Measurements from ENCODE around the gene FKBP15. TPM values are rescaled to one million over a fixed set of nuclear protein-coding genes. Genes with fewer than 3 reads are reported as not detected.

Gene FKBP15
- total RNA-seq, 1 donor from 2014 or later, result 26.4 TPM

- Mint-ChIP-seq H3K27ac (ENCODE audit: unreplicated experiment) (no peak overlapping the region), H3K27me3 (ENCODE audit: low read depth, unreplicated experiment) (no peaks in the 10 kb centered on the region), H3K4me3 (ENCODE audit: unreplicated experiment) (no peak overlapping the region), H3K9me3 (ENCODE audit: unreplicated experiment) (no peaks in the 10 kb centered on the region), H3K36me3 (ENCODE audit: low read depth, unreplicated experiment) (peaks cover 19% of the 10 kb centered on the region), H3K4me1 (ENCODE audit: low read depth, unreplicated experiment) (no peaks in the 10 kb centered on the region)
- H3K9me3 ChIP-seq (ENCODE audit: insufficient read depth, low read depth, low read length), result no peaks in the 10 kb centered on the region
- no peak overlapping the region for H3K9ac ChIP-seq (ENCODE audit: low read length)
- no peak overlapping the region for H3K4me3 ChIP-seq (ENCODE audit: insufficient read depth, low read depth, low read length)
- no peaks in the 10 kb centered on the region for H4K20me1 ChIP-seq (ENCODE audit: insufficient read depth, low read length)
- no peaks in the 10 kb centered on the region for H3K4me1 ChIP-seq (ENCODE audit: insufficient read depth, low read length)
- peaks cover 9% of the 10 kb centered on the region for H3K36me3 ChIP-seq (ENCODE audit: insufficient read depth, low read length)
- no peak overlapping the region for H3K4me2 ChIP-seq (ENCODE audit: low read length)
- H3K79me2 ChIP-seq (ENCODE audit: insufficient read depth, low read length), result no peaks in the 10 kb centered on the region
- TF ChIP-seq EZH2 (IDR thresholded peaks at IDR 0.05; ENCODE audit: insufficient read depth, low read length), result no peak
- TF ChIP-seq CTCF (IDR thresholded peaks at IDR 0.05; ENCODE audit: insufficient read depth, low read depth, low read length), result no peak
- no peak overlapping the region for H3K27ac ChIP-seq (ENCODE audit: low read depth, low read length)
- no peak overlapping the region for H2AFZ ChIP-seq (ENCODE audit: low read depth, low read length)
- DNase-seq (ENCODE audit: low read depth), result no peak
- no peak for FAIRE-seq
- no peaks in the 10 kb centered on the region for H3K27me3 ChIP-seq (ENCODE audit: insufficient read depth, low read length)
Observed at GRCh38 chr9:113261917-113262671, 41.0 kb upstream of the FKBP15 start.

DNA sequence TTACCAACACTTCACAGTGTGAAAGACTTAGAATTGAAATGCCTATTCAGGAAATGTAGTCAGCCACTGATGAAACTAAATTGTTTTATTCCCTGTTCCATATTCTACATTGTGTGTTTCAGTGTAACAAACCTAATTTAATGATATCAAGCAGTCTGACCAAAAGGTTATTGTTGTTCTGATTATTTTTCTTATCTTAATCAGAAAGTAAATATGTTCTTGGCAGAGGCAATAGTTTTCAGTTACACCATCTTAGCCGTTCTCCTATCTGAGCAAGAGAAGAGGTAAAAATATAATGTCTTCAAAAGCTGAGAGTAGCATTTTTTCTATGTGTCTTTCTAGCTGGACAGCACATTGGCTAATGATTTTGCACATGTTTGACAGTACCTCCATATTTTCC, 37.2 kb upstream of the FKBP15 start:
- no peaks in the 10 kb centered on the region for H3K27me3 ChIP-seq (ENCODE audit: insufficient read depth, low read length)
- no peaks in the 10 kb centered on the region for H3K79me2 ChIP-seq (ENCODE audit: insufficient read depth, low read length)
- H3K27ac ChIP-seq (ENCODE audit: low read depth, low read length), result no peak overlapping the region
- no peaks in the 10 kb centered on the region for H3K4me1 ChIP-seq (ENCODE audit: insufficient read depth, low read length)
- H3K4me1 Mint-ChIP-seq (ENCODE audit: low read depth, unreplicated experiment), result no peaks in the 10 kb centered on the region
- H2AFZ ChIP-seq (ENCODE audit: low read depth, low read length), result no peak overlapping the region
- H3K9ac ChIP-seq (ENCODE audit: low read length), result no peak overlapping the region
- no peaks in the 10 kb centered on the region for H3K27me3 Mint-ChIP-seq (ENCODE audit: low read depth, unreplicated experiment)
- H3K9me3 Mint-ChIP-seq (ENCODE audit: unreplicated experiment), result no peaks in the 10 kb centered on the region
- H3K9me3 ChIP-seq (ENCODE audit: insufficient read depth, low read depth, low read length), result no peaks in the 10 kb centered on the region
- H3K36me3 Mint-ChIP-seq (ENCODE audit: low read depth, unreplicated experiment), result peaks cover 16% of the 10 kb centered on the region
- FAIRE-seq (no peak), DNase-seq (ENCODE audit: low read depth) (no peak)
- no peak overlapping the region for H3K4me2 ChIP-seq (ENCODE audit: low read length)
- no peak overlapping the region for H3K4me3 ChIP-seq (ENCODE audit: insufficient read depth, low read depth, low read length)
- TF ChIP-seq EZH2 (IDR thresholded peaks at IDR 0.05; ENCODE audit: insufficient read depth, low read length) (no peak), CTCF (IDR thresholded peaks at IDR 0.05; ENCODE audit: insufficient read depth, low read depth, low read length) (no peak)
- no peak overlapping the region for H3K27ac Mint-ChIP-seq (ENCODE audit: unreplicated experiment)
- peaks cover 5% of the 10 kb centered on the region for H4K20me1 ChIP-seq (ENCODE audit: insufficient read depth, low read length)
- H3K36me3 ChIP-seq (ENCODE audit: insufficient read depth, low read length), result peaks cover 13% of the 10 kb centered on the region
- H3K4me3 Mint-ChIP-seq (ENCODE audit: unreplicated experiment), result no peak overlapping the region

GRCh38 chr9:113257863-113258262, 36.8 kb upstream of the FKBP15 start:
- Histone ChIP-seq H3K27ac (ENCODE audit: low read depth, low read length) (no peak overlapping the region), H3K9me3 (ENCODE audit: insufficient read depth, low read depth, low read length) (no peaks in the 10 kb centered on the region), H3K4me2 (ENCODE audit: low read length) (no peak overlapping the region), H3K4me1 (ENCODE audit: insufficient read depth, low read length) (no peaks in the 10 kb centered on the region), H4K20me1 (ENCODE audit: insufficient read depth, low read length) (peaks cover 5% of the 10 kb centered on the region), H3K36me3 (ENCODE audit: insufficient read depth, low read length) (peaks cover 13% of the 10 kb centered on the region), H3K27me3 (ENCODE audit: insufficient read depth, low read length) (no peaks in the 10 kb centered on the region), H3K4me3 (ENCODE audit: insufficient read depth, low read depth, low read length) (no peak overlapping the region), H3K9ac (ENCODE audit: low read length) (no peak overlapping the region), H2AFZ (ENCODE audit: low read depth, low read length) (no peak overlapping the region), H3K79me2 (ENCODE audit: insufficient read depth, low read length) (no peaks in the 10 kb centered on the region)
- Mint-ChIP-seq H3K4me3 (ENCODE audit: unreplicated experiment) (no peak overlapping the region), H3K27me3 (ENCODE audit: low read depth, unreplicated experiment) (no peaks in the 10 kb centered on the region), H3K27ac (ENCODE audit: unreplicated experiment) (no peak overlapping the region), H3K4me1 (ENCODE audit: low read depth, unreplicated experiment) (no peaks in the 10 kb centered on the region), H3K9me3 (ENCODE audit: unreplicated experiment) (no peaks in the 10 kb centered on the region), H3K36me3 (ENCODE audit: low read depth, unreplicated experiment) (peaks cover 16% of the 10 kb centered on the region)
- TF ChIP-seq CTCF (IDR thresholded peaks at IDR 0.05; ENCODE audit: insufficient read depth, low read depth, low read length) (no peak), EZH2 (IDR thresholded peaks at IDR 0.05; ENCODE audit: insufficient read depth, low read length) (no peak)
- DNase-seq (ENCODE audit: low read depth) (no peak), FAIRE-seq (no peak)

Data from astrocyte (in vitro differentiated cells and primary cell).